ENCODE results near the gene GNG7.

DNA sequence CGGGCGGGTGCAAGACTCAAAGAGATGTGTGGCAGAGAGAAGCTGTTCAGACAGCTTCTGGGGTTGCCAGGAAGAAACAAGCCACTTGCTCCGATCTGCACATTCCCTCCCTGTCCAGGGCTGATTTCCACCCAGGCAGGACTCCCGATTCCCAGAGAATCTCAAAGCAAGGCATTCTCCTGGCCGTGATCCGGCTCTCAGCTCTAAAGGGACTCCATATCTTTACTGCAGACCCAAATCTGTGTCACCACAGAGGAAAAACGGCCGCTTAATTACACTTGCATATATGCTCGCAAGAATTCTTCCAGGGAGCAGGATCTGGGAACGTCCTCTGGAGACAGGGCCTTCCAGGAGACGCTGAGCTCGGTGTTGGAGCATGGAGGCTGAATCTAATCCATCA is 25.7 kb downstream of the GNG7 start:
- TF ChIP-seq, protein P1, sequence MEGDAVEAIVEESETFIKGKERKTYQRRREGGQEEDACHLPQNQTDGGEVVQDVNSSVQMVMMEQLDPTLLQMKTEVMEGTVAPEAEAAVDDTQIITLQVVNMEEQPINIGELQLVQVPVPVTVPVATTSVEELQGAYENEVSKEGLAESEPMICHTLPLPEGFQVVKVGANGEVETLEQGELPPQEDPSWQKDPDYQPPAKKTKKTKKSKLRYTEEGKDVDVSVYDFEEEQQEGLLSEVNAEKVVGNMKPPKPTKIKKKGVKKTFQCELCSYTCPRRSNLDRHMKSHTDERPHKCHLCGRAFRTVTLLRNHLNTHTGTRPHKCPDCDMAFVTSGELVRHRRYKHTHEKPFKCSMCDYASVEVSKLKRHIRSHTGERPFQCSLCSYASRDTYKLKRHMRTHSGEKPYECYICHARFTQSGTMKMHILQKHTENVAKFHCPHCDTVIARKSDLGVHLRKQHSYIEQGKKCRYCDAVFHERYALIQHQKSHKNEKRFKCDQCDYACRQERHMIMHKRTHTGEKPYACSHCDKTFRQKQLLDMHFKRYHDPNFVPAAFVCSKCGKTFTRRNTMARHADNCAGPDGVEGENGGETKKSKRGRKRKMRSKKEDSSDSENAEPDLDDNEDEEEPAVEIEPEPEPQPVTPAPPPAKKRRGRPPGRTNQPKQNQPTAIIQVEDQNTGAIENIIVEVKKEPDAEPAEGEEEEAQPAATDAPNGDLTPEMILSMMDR (IDR thresholded peaks at IDR 0.05; ENCODE audit: low read length), result no peak
- TF ChIP-seq EZH2phosphoT487 (IDR thresholded peaks at IDR 0.05; ENCODE audit: low read length), result no peak

Measured in MM.1S (cell line).